GM12874 (cell line): ENCODE results near the gene MOB3B.

Experiments used
- TF ChIP-seq, protein P1 (sequence below): IDR thresholded peaks from 2 replicates; pipeline ENCODE4 v1.5.1; 2011; ENCODE audit warnings: low read depth, mild to moderate bottlenecking, control low read depth, low read length, moderate library complexity; ENCODE audit not compliant: insufficient read depth

The MOB3B gene

GRCh38 chr9:27566118-27566517 is 36.5 kb upstream of the MOB3B start:
- TF ChIP-seq, protein P1, sequence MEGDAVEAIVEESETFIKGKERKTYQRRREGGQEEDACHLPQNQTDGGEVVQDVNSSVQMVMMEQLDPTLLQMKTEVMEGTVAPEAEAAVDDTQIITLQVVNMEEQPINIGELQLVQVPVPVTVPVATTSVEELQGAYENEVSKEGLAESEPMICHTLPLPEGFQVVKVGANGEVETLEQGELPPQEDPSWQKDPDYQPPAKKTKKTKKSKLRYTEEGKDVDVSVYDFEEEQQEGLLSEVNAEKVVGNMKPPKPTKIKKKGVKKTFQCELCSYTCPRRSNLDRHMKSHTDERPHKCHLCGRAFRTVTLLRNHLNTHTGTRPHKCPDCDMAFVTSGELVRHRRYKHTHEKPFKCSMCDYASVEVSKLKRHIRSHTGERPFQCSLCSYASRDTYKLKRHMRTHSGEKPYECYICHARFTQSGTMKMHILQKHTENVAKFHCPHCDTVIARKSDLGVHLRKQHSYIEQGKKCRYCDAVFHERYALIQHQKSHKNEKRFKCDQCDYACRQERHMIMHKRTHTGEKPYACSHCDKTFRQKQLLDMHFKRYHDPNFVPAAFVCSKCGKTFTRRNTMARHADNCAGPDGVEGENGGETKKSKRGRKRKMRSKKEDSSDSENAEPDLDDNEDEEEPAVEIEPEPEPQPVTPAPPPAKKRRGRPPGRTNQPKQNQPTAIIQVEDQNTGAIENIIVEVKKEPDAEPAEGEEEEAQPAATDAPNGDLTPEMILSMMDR, result no peak

GRCh38 chr9:27565696-27566095 is 36.1 kb upstream of the MOB3B start:
- TF ChIP-seq, protein P1, result no peak

- TF ChIP-seq, protein P1, result no peak
Measured at GRCh38 chr9:27564670-27565069, 35.1 kb upstream of the MOB3B start.

- TF ChIP-seq, protein P1, result no peak
Measured at GRCh38 chr9:27563738-27564430, 34.3 kb upstream of the MOB3B start.

GRCh38 chr9:27561685-27562084 is 32.1 kb upstream of the MOB3B start:
- TF ChIP-seq, protein P1, result no peak

- TF ChIP-seq, protein P1, result no peak
Measured at GRCh38 chr9:27560457-27560856, 30.8 kb upstream of the MOB3B start.

DNA sequence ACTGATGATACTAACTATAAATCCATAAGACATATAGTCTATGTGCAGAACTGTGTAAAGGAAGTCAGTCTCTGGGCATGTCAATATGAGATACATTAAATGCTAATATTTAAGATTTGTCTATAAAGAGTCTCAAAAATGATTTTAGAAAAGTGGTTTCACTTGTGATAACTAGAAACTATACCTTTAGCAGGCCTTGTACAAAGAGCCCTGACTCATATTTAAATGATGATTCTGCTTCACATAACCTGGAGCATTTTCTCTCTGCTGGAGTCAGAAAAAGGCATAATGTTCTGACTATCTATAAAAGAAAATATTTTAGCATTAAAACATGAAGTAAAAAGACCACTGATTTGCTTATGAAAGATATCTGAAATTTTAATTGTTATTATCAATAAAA is 28.7 kb upstream of the MOB3B start:
- TF ChIP-seq, protein P1, result no peak
